Effector CD4-positive, alpha-beta T cell (primary cell): ENCODE measurements around the gene EBLN1.
"Not testable (repeated sequence)": the region's sequence is repeated elsewhere in the genome, so short reads cannot be mapped to it uniquely, and the experiment has no call there.

Experiments used
- DNase-seq: peaks from one replicate; pipeline ENCODE4 v3.0.0-alpha.2; 2020

The EBLN1 gene

GRCh38 chr10:22228167-22228938 is 10.5 kb upstream of the EBLN1 start:
- DNase-seq: no peak

GRCh38 chr10:22226599-22226998 is 8.8 kb upstream of the EBLN1 start:
- no peak for DNase-seq

GRCh38 chr10:22222236-22223190 is 4.7 kb upstream of the EBLN1 start:
- DNase-seq: no peak

GRCh38 chr10:22219308-22219707 is 1.5 kb upstream of the EBLN1 start:
- no peak for DNase-seq

GRCh38 chr10:22218448-22218847 is 633 bp upstream of the EBLN1 start:
- DNase-seq: no peak

- not testable (repeated sequence) for DNase-seq
Measured at GRCh38 chr10:22217084-22217483, 731 bp downstream of the EBLN1 start.

- DNase-seq: no peak
Measured at GRCh38 chr10:22210267-22210666, 7.5 kb downstream of the EBLN1 start.

- no peak for DNase-seq
Measured at GRCh38 chr10:22193945-22194344, 23.9 kb downstream of the EBLN1 start.

GRCh38 chr10:22185586-22185985 is 32.2 kb downstream of the EBLN1 start:
- DNase-seq: no peak

GRCh38 chr10:22183771-22184461 is 33.9 kb downstream of the EBLN1 start:
- no peak for DNase-seq

GRCh38 chr10:22180724-22181123 is 37.1 kb downstream of the EBLN1 start:
- no peak for DNase-seq

- no peak for DNase-seq
Measured at GRCh38 chr10:22174442-22174841, 43.4 kb downstream of the EBLN1 start.

- no peak for DNase-seq
Measured at GRCh38 chr10:22171131-22171530, 46.7 kb downstream of the EBLN1 start.

GRCh38 chr10:22170582-22170981 is 47.2 kb downstream of the EBLN1 start:
- DNase-seq: no peak

GRCh38 chr10:22159979-22160378 is 57.8 kb downstream of the EBLN1 start:
- DNase-seq: no peak

GRCh38 chr10:22159180-22159579 is 58.6 kb downstream of the EBLN1 start:
- no peak for DNase-seq
